ENCODE results near the gene KCNJ10.

The KCNJ10 gene

GRCh38 chr1:160077486-160077885, 7.5 kb upstream of the KCNJ10 start:
- no peak overlapping the region for H3K27ac ChIP-seq (ENCODE audit: poor library complexity, severe bottlenecking)

GRCh38 chr1:160076295-160076694, 6.3 kb upstream of the KCNJ10 start:
- TF ChIP-seq CTCF (IDR thresholded peaks at IDR 0.05; ENCODE audit: poor library complexity, severe bottlenecking), result no peak
- no peak overlapping the region for H3K27ac ChIP-seq (ENCODE audit: poor library complexity, severe bottlenecking)
- H3K27me3 ChIP-seq (ENCODE audit: insufficient read depth, poor library complexity, severe bottlenecking), result peaks cover 31% of the 10 kb centered on the region
- H3K9me3 ChIP-seq (ENCODE audit: severe bottlenecking), result no peaks in the 10 kb centered on the region
- no peak for DNase-seq (ENCODE audit: low spot score)
- ATAC-seq (ENCODE audit: low read depth), result no peak
- H3K4me3 ChIP-seq (ENCODE audit: severe bottlenecking), result no peak overlapping the region
- H3K4me1 ChIP-seq (ENCODE audit: insufficient read depth, poor library complexity, severe bottlenecking), result no peaks in the 10 kb centered on the region
- no peaks in the 10 kb centered on the region for H3K36me3 ChIP-seq (ENCODE audit: low read depth)

More at GRCh38 chr1:160077486-160077885, 7.5 kb upstream of the KCNJ10 start:
- Histone ChIP-seq H3K9me3 (ENCODE audit: severe bottlenecking) (no peaks in the 10 kb centered on the region), H3K4me3 (ENCODE audit: severe bottlenecking) (no peak overlapping the region), H3K27me3 (ENCODE audit: insufficient read depth, poor library complexity, severe bottlenecking) (peaks cover 38% of the 10 kb centered on the region), H3K4me1 (ENCODE audit: insufficient read depth, poor library complexity, severe bottlenecking) (no peaks in the 10 kb centered on the region), H3K36me3 (ENCODE audit: low read depth) (no peaks in the 10 kb centered on the region)
- DNase-seq (ENCODE audit: low spot score) (no peak), ATAC-seq (ENCODE audit: low read depth) (no peak)
- TF ChIP-seq CTCF (IDR thresholded peaks at IDR 0.05; ENCODE audit: poor library complexity, severe bottlenecking), result no peak

GRCh38 chr1:160075836-160076235, 5.9 kb upstream of the KCNJ10 start:
- H3K27me3 ChIP-seq (ENCODE audit: insufficient read depth, poor library complexity, severe bottlenecking), result peaks cover 31% of the 10 kb centered on the region
- no peaks in the 10 kb centered on the region for H3K4me1 ChIP-seq (ENCODE audit: insufficient read depth, poor library complexity, severe bottlenecking)
- ATAC-seq (ENCODE audit: low read depth), result no peak

GRCh38 chr1:160074865-160075264, 4.9 kb upstream of the KCNJ10 start:
- H3K4me3 ChIP-seq (ENCODE audit: severe bottlenecking), result no peak overlapping the region
- no peak overlapping the region for H3K27ac ChIP-seq (ENCODE audit: poor library complexity, severe bottlenecking)
- TF ChIP-seq CTCF (IDR thresholded peaks at IDR 0.05; ENCODE audit: poor library complexity, severe bottlenecking), result no peak
- no peaks in the 10 kb centered on the region for H3K9me3 ChIP-seq (ENCODE audit: severe bottlenecking)
- DNase-seq (ENCODE audit: low spot score) (no peak), ATAC-seq (ENCODE audit: low read depth) (no peak)
- no peaks in the 10 kb centered on the region for H3K36me3 ChIP-seq (ENCODE audit: low read depth)
- H3K27me3 ChIP-seq (ENCODE audit: insufficient read depth, poor library complexity, severe bottlenecking), result peaks cover 22% of the 10 kb centered on the region
- no peaks in the 10 kb centered on the region for H3K4me1 ChIP-seq (ENCODE audit: insufficient read depth, poor library complexity, severe bottlenecking)

More at GRCh38 chr1:160075836-160076235, 5.9 kb upstream of the KCNJ10 start:
- no peaks in the 10 kb centered on the region for H3K36me3 ChIP-seq (ENCODE audit: low read depth)
- no peak overlapping the region for H3K27ac ChIP-seq (ENCODE audit: poor library complexity, severe bottlenecking)
- no peak for DNase-seq (ENCODE audit: low spot score)
- H3K9me3 ChIP-seq (ENCODE audit: severe bottlenecking), result no peaks in the 10 kb centered on the region
- no peak overlapping the region for H3K4me3 ChIP-seq (ENCODE audit: severe bottlenecking)
- TF ChIP-seq CTCF (IDR thresholded peaks at IDR 0.05; ENCODE audit: poor library complexity, severe bottlenecking), result no peak

GRCh38 chr1:160071289-160071688, 1.3 kb upstream of the KCNJ10 start:
- Histone ChIP-seq H3K9me3 (ENCODE audit: severe bottlenecking) (no peaks in the 10 kb centered on the region), H3K4me1 (ENCODE audit: insufficient read depth, poor library complexity, severe bottlenecking) (no peaks in the 10 kb centered on the region), H3K36me3 (ENCODE audit: low read depth) (no peaks in the 10 kb centered on the region), H3K27ac (ENCODE audit: poor library complexity, severe bottlenecking) (no peak overlapping the region), H3K27me3 (ENCODE audit: insufficient read depth, poor library complexity, severe bottlenecking) (peaks cover 11% of the 10 kb centered on the region), H3K4me3 (ENCODE audit: severe bottlenecking) (no peak overlapping the region)
- TF ChIP-seq CTCF (IDR thresholded peaks at IDR 0.05; ENCODE audit: poor library complexity, severe bottlenecking), result no peak
- DNase-seq (ENCODE audit: low spot score) (no peak), ATAC-seq (ENCODE audit: low read depth) (no peak)

Measured in RWPE2 (cell line).